C4-2B (cell line): ENCODE measurements around the gene RFC5.

Experiments
- H3K27ac ChIP-seq: fragments of 450-650 bp; 2 replicates; pipeline ENCODE4 v1.5.1; 2017
- CTCF ChIP-seq: fragments of 450-650 bp; conservative IDR thresholded peaks from 2 replicates; pipeline ENCODE4 v1.5.1; 2017; ENCODE audit warnings: mild to moderate bottlenecking
- ZFX ChIP-seq: fragments of 450-650 bp; IDR thresholded peaks from 2 replicates; pipeline ENCODE4 v1.6.1; 2017

The RFC5 gene

GRCh38 chr12:118060301-118061010, 44.0 kb downstream of the RFC5 start:
- peak overlapping the region; percentile 96 for H3K27ac ChIP-seq

GRCh38 chr12:118061011-118061872, 44.7 kb downstream of the RFC5 start, which contains the start of gene WSB2:
Gene WSB2, minus strand, starts transcription at chr12:118061179. Its CDS starts 131 bp downstream, at chr12:118061048.
- TF ChIP-seq ZFX: peak; percentile 47
- TF ChIP-seq CTCF: no peak
- H3K27ac ChIP-seq: peak within 1 kb of the TSS; percentile 96

More at GRCh38 chr12:118060301-118061010, 44.0 kb downstream of the RFC5 start:
- TF ChIP-seq ZFX (no peak), CTCF (no peak)

- peak overlapping the region; percentile 96 for H3K27ac ChIP-seq
- TF ChIP-seq ZFX: no peak
- no peak for TF ChIP-seq CTCF
Measured at GRCh38 chr12:118061873-118062843, 45.7 kb downstream of the RFC5 start.

- H3K27ac ChIP-seq: peak overlapping the region; percentile 96
- TF ChIP-seq ZFX: no peak
- no peak for TF ChIP-seq CTCF
Measured at GRCh38 chr12:118063576-118064391, 47.3 kb downstream of the RFC5 start.

- no peak for TF ChIP-seq CTCF
- TF ChIP-seq ZFX: no peak
- no peak overlapping the region for H3K27ac ChIP-seq
Measured at GRCh38 chr12:118064608-118065007, 48.1 kb downstream of the RFC5 start.

- no peak overlapping the region for H3K27ac ChIP-seq
- TF ChIP-seq CTCF (no peak), ZFX (no peak)
Measured at GRCh38 chr12:118065380-118065779, 48.9 kb downstream of the RFC5 start.
